ENCODE data around the gene MYO5A. TPM values are rescaled to one million over a fixed set of nuclear protein-coding genes. Genes with fewer than 3 reads are reported as not detected.
"Not testable (repeated sequence)": the region's sequence is repeated elsewhere in the genome, so short reads cannot be mapped to it uniquely, and the experiment has no call there.

MYO5A gene
- total and polyA plus RNA-seq, 2 donors (not counting 1 experiment from before 2014, with no cell fraction given), result 32.9 to 41.9 TPM

- DNase-seq (ENCODE audit: low read depth in 2 of 2), result no peak
- Histone ChIP-seq H3K4me2 (ENCODE audit: extremely low read depth, insufficient read depth, low read length) (no peak overlapping the region), H3K9ac (ENCODE audit: insufficient read depth, low read length) (no peak overlapping the region), H2AFZ (ENCODE audit: low read length) (no peak overlapping the region), H3K79me2 (ENCODE audit: control insufficient read depth, insufficient read depth, low read length) (peaks cover 21% of the 10 kb centered on the region), H3K4me3 (replicated peaks in 1 of 4; ENCODE audit: control extremely low read depth in 1 of 4, insufficient read depth in 1 of 4, low read depth in 3 of 4, low read length in 4 of 4) (no peak overlapping the region), H3K9me3 (ENCODE audit: control insufficient read depth, insufficient read depth, low read depth, low read length) (no peaks in the 10 kb centered on the region), H3K4me1 (ENCODE audit: control insufficient read depth, extremely low read depth, insufficient read depth, low read length) (no peaks in the 10 kb centered on the region), H3K36me3 (ENCODE audit: control insufficient read depth, insufficient read depth, low read length) (no peaks in the 10 kb centered on the region), H3K27ac (ENCODE audit: insufficient read depth, low read length) (no peak overlapping the region), H3K27me3 (ENCODE audit: control insufficient read depth, insufficient read depth, low read length) (no peaks in the 10 kb centered on the region), H4K20me1 (ENCODE audit: control insufficient read depth, extremely low read depth, insufficient read depth, low read length) (no peaks in the 10 kb centered on the region)
- TF ChIP-seq EZH2 (IDR thresholded peaks at IDR 0.05; ENCODE audit: low read length, missing control alignments), result no peak
- TF ChIP-seq CTCF (conservative IDR thresholded peaks at IDR 0.05 in 1 of 2, IDR thresholded peaks at IDR 0.05 in 1 of 2; ENCODE audit: low read depth in 1 of 2, low read length in 2 of 2), result no peak
Measured at GRCh38 chr15:52515343-52515742, 13.3 kb downstream of the MYO5A start.

GRCh38 chr15:52514482-52514881 is 14.2 kb downstream of the MYO5A start:
- no peak overlapping the region for H3K27ac ChIP-seq (ENCODE audit: insufficient read depth, low read length)
- no peak for DNase-seq (ENCODE audit: low read depth in 2 of 2)
- H3K27me3 ChIP-seq (ENCODE audit: control insufficient read depth, insufficient read depth, low read length), result no peaks in the 10 kb centered on the region
- H3K4me2 ChIP-seq (ENCODE audit: extremely low read depth, insufficient read depth, low read length), result no peak overlapping the region
- H3K4me3 ChIP-seq (replicated peaks in 1 of 4; ENCODE audit: control extremely low read depth in 1 of 4, insufficient read depth in 1 of 4, low read depth in 3 of 4, low read length in 4 of 4), result no peak overlapping the region
- no peak overlapping the region for H3K9ac ChIP-seq (ENCODE audit: insufficient read depth, low read length)
- no peak for TF ChIP-seq EZH2 (IDR thresholded peaks at IDR 0.05; ENCODE audit: low read length, missing control alignments)
- no peak for TF ChIP-seq CTCF (conservative IDR thresholded peaks at IDR 0.05 in 1 of 2, IDR thresholded peaks at IDR 0.05 in 1 of 2; ENCODE audit: low read depth in 1 of 2, low read length in 2 of 2)
- H3K9me3 ChIP-seq (ENCODE audit: control insufficient read depth, insufficient read depth, low read depth, low read length), result no peaks in the 10 kb centered on the region
- no peaks in the 10 kb centered on the region for H3K4me1 ChIP-seq (ENCODE audit: control insufficient read depth, extremely low read depth, insufficient read depth, low read length)
- H4K20me1 ChIP-seq (ENCODE audit: control insufficient read depth, extremely low read depth, insufficient read depth, low read length), result no peaks in the 10 kb centered on the region
- H3K36me3 ChIP-seq (ENCODE audit: control insufficient read depth, insufficient read depth, low read length), result no peaks in the 10 kb centered on the region
- H3K79me2 ChIP-seq (ENCODE audit: control insufficient read depth, insufficient read depth, low read length), result peaks cover 19% of the 10 kb centered on the region
- no peak overlapping the region for H2AFZ ChIP-seq (ENCODE audit: low read length)

- H4K20me1 ChIP-seq (ENCODE audit: control insufficient read depth, extremely low read depth, insufficient read depth, low read length); H3K27me3 ChIP-seq (ENCODE audit: control insufficient read depth, insufficient read depth, low read length); H3K4me1 ChIP-seq (ENCODE audit: control insufficient read depth, extremely low read depth, insufficient read depth, low read length); H2AFZ ChIP-seq (ENCODE audit: low read length); H3K27ac ChIP-seq (ENCODE audit: insufficient read depth, low read length); H3K4me3 ChIP-seq (replicated peaks in 1 of 4; ENCODE audit: control extremely low read depth in 1 of 4, insufficient read depth in 1 of 4, low read depth in 3 of 4, low read length in 4 of 4); H3K4me2 ChIP-seq (ENCODE audit: extremely low read depth, insufficient read depth, low read length); DNase-seq (ENCODE audit: low read depth in 2 of 2); H3K9ac ChIP-seq (ENCODE audit: insufficient read depth, low read length); H3K9me3 ChIP-seq (ENCODE audit: control insufficient read depth, insufficient read depth, low read depth, low read length); H3K36me3 ChIP-seq (ENCODE audit: control insufficient read depth, insufficient read depth, low read length): not testable (repeated sequence)
- peaks cover 14% of the 10 kb centered on the region for H3K79me2 ChIP-seq (ENCODE audit: control insufficient read depth, insufficient read depth, low read length)
Measured at GRCh38 chr15:52512869-52513268, 15.8 kb downstream of the MYO5A start.

All from fibroblast of lung (primary cell).